ENCODE data around the gene ORC3.

Gene ORC3

GRCh38 chr6:87628881-87629280 is 38.9 kb downstream of the ORC3 start:
- no peak overlapping the region for H3K4me3 Mint-ChIP-seq
- no peaks in the 10 kb centered on the region for H3K27me3 Mint-ChIP-seq
- no peaks in the 10 kb centered on the region for H3K4me1 Mint-ChIP-seq (ENCODE audit: low read depth)
- H3K9me3 Mint-ChIP-seq = no peaks in the 10 kb centered on the region
- H3K27ac Mint-ChIP-seq = no peak overlapping the region
- peaks cover 42% of the 10 kb centered on the region for H3K36me3 Mint-ChIP-seq (ENCODE audit: low read depth)

- Mint-ChIP-seq H3K4me1 (ENCODE audit: low read depth) (no peaks in the 10 kb centered on the region), H3K36me3 (ENCODE audit: low read depth) (peaks cover 36% of the 10 kb centered on the region), H3K4me3 (no peak overlapping the region), H3K27me3 (no peaks in the 10 kb centered on the region), H3K9me3 (no peaks in the 10 kb centered on the region), H3K27ac (no peak overlapping the region)
Measured at GRCh38 chr6:87630746-87631145, 40.8 kb downstream of the ORC3 start.

- Mint-ChIP-seq H3K27me3 (no peaks in the 10 kb centered on the region), H3K4me1 (ENCODE audit: low read depth) (no peaks in the 10 kb centered on the region), H3K27ac (no peak overlapping the region)
Measured at GRCh38 chr6:87633851-87634250, 43.9 kb downstream of the ORC3 start.

GRCh38 chr6:87636315-87636714 is 46.4 kb downstream of the ORC3 start:
- Mint-ChIP-seq H3K27me3 (no peaks in the 10 kb centered on the region), H3K36me3 (ENCODE audit: low read depth) (peaks cover 45% of the 10 kb centered on the region), H3K4me1 (ENCODE audit: low read depth) (peaks cover 5% of the 10 kb centered on the region), H3K27ac (no peak overlapping the region), H3K9me3 (no peaks in the 10 kb centered on the region), H3K4me3 (no peak overlapping the region)

More at GRCh38 chr6:87633851-87634250, 43.9 kb downstream of the ORC3 start:
- Mint-ChIP-seq H3K9me3 (no peaks in the 10 kb centered on the region), H3K36me3 (ENCODE audit: low read depth) (peaks cover 45% of the 10 kb centered on the region), H3K4me3 (no peak overlapping the region)

GRCh38 chr6:87637106-87637505 is 47.2 kb downstream of the ORC3 start:
- no peaks in the 10 kb centered on the region for H3K9me3 Mint-ChIP-seq
- no peak overlapping the region for H3K4me3 Mint-ChIP-seq
- no peak overlapping the region for H3K27ac Mint-ChIP-seq
- peaks cover 43% of the 10 kb centered on the region for H3K36me3 Mint-ChIP-seq (ENCODE audit: low read depth)
- H3K27me3 Mint-ChIP-seq = no peaks in the 10 kb centered on the region
- peaks cover 5% of the 10 kb centered on the region for H3K4me1 Mint-ChIP-seq (ENCODE audit: low read depth)

GRCh38 chr6:87639373-87639772 is 49.4 kb downstream of the ORC3 start:
- Mint-ChIP-seq H3K4me1 (ENCODE audit: low read depth) (peaks cover 5% of the 10 kb centered on the region), H3K4me3 (no peak overlapping the region), H3K27ac (no peak overlapping the region), H3K9me3 (no peaks in the 10 kb centered on the region), H3K27me3 (no peaks in the 10 kb centered on the region), H3K36me3 (ENCODE audit: low read depth) (peaks cover 32% of the 10 kb centered on the region)

GRCh38 chr6:87641065-87641692 is 51.2 kb downstream of the ORC3 start:
- Mint-ChIP-seq H3K27ac (no peak overlapping the region), H3K4me3 (no peak overlapping the region), H3K36me3 (ENCODE audit: low read depth) (peaks cover 22% of the 10 kb centered on the region), H3K4me1 (ENCODE audit: low read depth) (peaks cover 14% of the 10 kb centered on the region), H3K9me3 (no peaks in the 10 kb centered on the region), H3K27me3 (no peaks in the 10 kb centered on the region)

GRCh38 chr6:87645080-87645479 is 55.1 kb downstream of the ORC3 start:
- no peak overlapping the region for H3K27ac Mint-ChIP-seq
- H3K4me3 Mint-ChIP-seq = peak overlapping the region; percentile 61
- H3K27me3 Mint-ChIP-seq = no peaks in the 10 kb centered on the region
- peaks cover 6% of the 10 kb centered on the region for H3K36me3 Mint-ChIP-seq (ENCODE audit: low read depth)
- no peaks in the 10 kb centered on the region for H3K9me3 Mint-ChIP-seq
- H3K4me1 Mint-ChIP-seq (ENCODE audit: low read depth) = peaks cover 14% of the 10 kb centered on the region

GRCh38 chr6:87653074-87653962 is 63.4 kb downstream of the ORC3 start:
- peak overlapping the region; percentile 41 for H3K27ac Mint-ChIP-seq
- H3K4me3 Mint-ChIP-seq = no peak overlapping the region
- H3K27me3 Mint-ChIP-seq = no peaks in the 10 kb centered on the region
- peaks cover 57% of the 10 kb centered on the region for H3K36me3 Mint-ChIP-seq (ENCODE audit: low read depth)
- peaks cover 18% of the 10 kb centered on the region for H3K4me1 Mint-ChIP-seq (ENCODE audit: low read depth)
- H3K9me3 Mint-ChIP-seq = peaks cover 4% of the 10 kb centered on the region

- Mint-ChIP-seq H3K4me3 (no peak overlapping the region), H3K36me3 (ENCODE audit: low read depth) (peaks cover 62% of the 10 kb centered on the region), H3K27me3 (no peaks in the 10 kb centered on the region), H3K9me3 (peaks cover 4% of the 10 kb centered on the region), H3K4me1 (ENCODE audit: low read depth) (peaks cover 18% of the 10 kb centered on the region), H3K27ac (no peak overlapping the region)
Measured at GRCh38 chr6:87654122-87654521, 64.2 kb downstream of the ORC3 start.

- Mint-ChIP-seq H3K4me1 (ENCODE audit: low read depth) (peaks cover 18% of the 10 kb centered on the region), H3K27ac (no peak overlapping the region), H3K4me3 (no peak overlapping the region), H3K36me3 (ENCODE audit: low read depth) (peaks cover 65% of the 10 kb centered on the region), H3K27me3 (no peaks in the 10 kb centered on the region), H3K9me3 (peaks cover 4% of the 10 kb centered on the region)
Measured at GRCh38 chr6:87654875-87655454, 65.0 kb downstream of the ORC3 start.

GRCh38 chr6:87655824-87656223 is 65.9 kb downstream of the ORC3 start:
- Mint-ChIP-seq H3K4me3 (no peak overlapping the region), H3K4me1 (ENCODE audit: low read depth) (peaks cover 18% of the 10 kb centered on the region), H3K27ac (no peak overlapping the region), H3K36me3 (ENCODE audit: low read depth) (peaks cover 70% of the 10 kb centered on the region), H3K27me3 (no peaks in the 10 kb centered on the region), H3K9me3 (peaks cover 4% of the 10 kb centered on the region)

- no peak overlapping the region for H3K27ac Mint-ChIP-seq
- H3K27me3 Mint-ChIP-seq = no peaks in the 10 kb centered on the region
- H3K9me3 Mint-ChIP-seq = peaks cover 4% of the 10 kb centered on the region
- H3K4me3 Mint-ChIP-seq = no peak overlapping the region
- H3K36me3 Mint-ChIP-seq (ENCODE audit: low read depth) = peaks cover 75% of the 10 kb centered on the region
- peaks cover 18% of the 10 kb centered on the region for H3K4me1 Mint-ChIP-seq (ENCODE audit: low read depth)
Measured at GRCh38 chr6:87656857-87657256, 66.9 kb downstream of the ORC3 start.

GRCh38 chr6:87658516-87658915 is 68.6 kb downstream of the ORC3 start:
- peaks cover 70% of the 10 kb centered on the region for H3K36me3 Mint-ChIP-seq (ENCODE audit: low read depth)
- no peaks in the 10 kb centered on the region for H3K27me3 Mint-ChIP-seq
- H3K9me3 Mint-ChIP-seq = peaks cover 4% of the 10 kb centered on the region
- no peak overlapping the region for H3K27ac Mint-ChIP-seq
- H3K4me3 Mint-ChIP-seq = no peak overlapping the region
- peaks cover 13% of the 10 kb centered on the region for H3K4me1 Mint-ChIP-seq (ENCODE audit: low read depth)

- Mint-ChIP-seq H3K4me1 (ENCODE audit: low read depth) (peaks cover 8% of the 10 kb centered on the region), H3K27me3 (no peaks in the 10 kb centered on the region), H3K4me3 (no peak overlapping the region), H3K36me3 (ENCODE audit: low read depth) (peaks cover 60% of the 10 kb centered on the region), H3K27ac (no peak overlapping the region), H3K9me3 (no peaks in the 10 kb centered on the region)
Measured at GRCh38 chr6:87660226-87660911, 70.4 kb downstream of the ORC3 start.
